Heart left ventricle (tissue), 16 donors: Measurements from ENCODE around the gene CFAP251. TPM values are rescaled to one million over a fixed set of nuclear protein-coding genes. Genes with fewer than 3 reads are reported as not detected.
"Not testable (repeated sequence)": the region's sequence is repeated elsewhere in the genome, so short reads cannot be mapped to it uniquely, and the experiment has no call there.

ENCODE experiments used
- ATAC-seq, 4 donors: fragments of 200-7000 bp; cut with Tn5 transposase; one replicate each; pipeline ENCODE4 v1.9.1; 2020 to 2022; ENCODE audit warnings: moderate library complexity in 4 of 4, mild to moderate bottlenecking in 3 of 4, moderate number of reproducible peaks in 1 of 4
- DNase-seq, 5 donors: peaks; one replicate each; pipeline ENCODE4 v3.0.0-alpha.2; 2020
- H3K27ac ChIP-seq, 12 donors: fragments of 200-600 bp; sonication (generic) in 4 of 12; one replicate each; pipeline versions ENCODE4 v1.5.0 to v1.8.0; 2016 to 2022; ENCODE audit warnings: mild to moderate bottlenecking in 2 of 12
- H3K27me3 ChIP-seq, 9 donors: fragments of 200-600 bp; sonication (generic) in 2 of 9; one replicate each; pipeline versions ENCODE4 v1.5.1 to v1.8.0; 2016 to 2022; ENCODE audit warnings: mild to moderate bottlenecking in 3 of 9
- H3K36me3 ChIP-seq, 9 donors: fragments of 200-600 bp; sonication (generic) in 2 of 9; one replicate each; pipeline versions ENCODE4 v1.5.0 to v1.8.0; 2018 to 2022; ENCODE audit warnings: mild to moderate bottlenecking in 2 of 9
- H3K4me1 ChIP-seq, 12 donors: fragments of 200-600 bp; sonication (generic) in 4 of 12; one replicate each; pipeline versions ENCODE4 v1.5.0 to v1.8.0; 2016 to 2022; ENCODE audit warnings: mild to moderate bottlenecking in 3 of 12
- H3K4me3 ChIP-seq, 12 donors: fragments of 200-600 bp; sonication (generic) in 4 of 12; one replicate each; pipeline versions ENCODE4 v1.5.0 to v1.8.0; 2017 to 2022; ENCODE audit warnings: mild to moderate bottlenecking in 9 of 12, moderate library complexity in 4 of 12
- H3K9me3 ChIP-seq, 12 donors: fragments of 200-600 bp; sonication (generic) in 4 of 12; one replicate each; pipeline versions ENCODE4 v1.5.0 to v1.8.0; 2016 to 2022; ENCODE audit warnings: mild to moderate bottlenecking in 1 of 12
- POLR2A ChIP-seq, 2 donors: fragments of 450-650 bp; IDR thresholded peaks; one replicate each; pipeline ENCODE4 v1.6.1; 2017; ENCODE audit warnings: antibody characterized with exemption in 2 of 2, mild to moderate bottlenecking in 2 of 2, moderate library complexity in 2 of 2
- WGBS, 4 donors: extraction: QIAGEN DNeasy Blood & Tissue Kit in 2 of 4; methylation state at CpG; one replicate each; pipeline versions ENCODE4 v1.1.5 to v1.1.7; 2013 to 2018; 5-methylcytosine and 5-hydroxymethylcytosine counted together
- intact Hi-C, 10 donors: fragments of 100-400 bp; cut with DNase I; formaldehyde crosslinking; loops; one replicate each; pipeline versions ENCODE4 v1.11.1 to v1.14.2; 2022
- long read RNA-seq, 3 donors: library from polyadenylated mRNA; unstranded; transcript quantifications; one replicate each; pipeline ENCODE4 v2.0.0, GENCODE V29; 2020 to 2021
- polyA plus RNA-seq, 2 donors: library from polyadenylated mRNA; stranded (reverse); fragments of 200-250 nt; gene quantifications; one replicate each; pipeline ENCODE4 v1.2.3, GENCODE V29; 2013
- total RNA-seq, 9 donors: library from RNA; depleted of rRNA in 2 of 9; stranded (reverse); fragments of >200 nt in 2 of 9; fragmentation: NEBNext Ultra II Directional in 3 of 9; extraction: Animal tissue kit (Norgen Biotek cat#: 25700) in 3 of 9; gene quantifications; one replicate each; pipeline versions ENCODE4 v1.1.0 to v1.2.4, GENCODE V29; 2016 to 2023
- TF ChIP-seq, protein P1 (sequence below), 12 donors: fragments of 200-600 bp; sonication (generic) in 4 of 12; IDR thresholded peaks; one replicate each; pipeline versions ENCODE4 v1.5.0 to v1.8.0; 2018 to 2022; ENCODE audit warnings: antibody characterized with exemption in 12 of 12, mild to moderate bottlenecking in 5 of 12
- donor health status: ischemic (EF 13 %, LVEDD 7.1; RV severe dilation, severe dysfunction).
- donor health status: healthy with polysubstance abuse.
- donor health status: DM: no; HTN: yes; CAD: no.
- donor health status: DM: no; HTN: no; CAD: no.
- donor health status: ischemic (EF 25% LVEDD 6.9; RV normal size, moderate dysfunction).
- donor health status: ischemic (EF 25% LVEDD 5.7; RV mildly dilated, moderate dysfunction).
- donor health status: healthy.
- donor health status: DM: yes; HTN: yes; CAD: no.
- donor health status: ischemic (EF 35%, LVEDD 5.7; RV mildly dilated, moderate dysfunction).
- donor health status: nonischemic (EF 11% LVEDD 7.7; RV severe dilation, severe dysfunction).
- donor health status: DM: yes; HTN: yes; CAD: no.
- donor health status: PGD.
- donor health status: ischemic (EF 29% LVEDD 5.4; RV normal size, mild dysfunction).
- donor health status: nonischemic (EF 23%, LVEDD 6.1; RV moderate dilation, normal function).

Gene CFAP251, protein sequence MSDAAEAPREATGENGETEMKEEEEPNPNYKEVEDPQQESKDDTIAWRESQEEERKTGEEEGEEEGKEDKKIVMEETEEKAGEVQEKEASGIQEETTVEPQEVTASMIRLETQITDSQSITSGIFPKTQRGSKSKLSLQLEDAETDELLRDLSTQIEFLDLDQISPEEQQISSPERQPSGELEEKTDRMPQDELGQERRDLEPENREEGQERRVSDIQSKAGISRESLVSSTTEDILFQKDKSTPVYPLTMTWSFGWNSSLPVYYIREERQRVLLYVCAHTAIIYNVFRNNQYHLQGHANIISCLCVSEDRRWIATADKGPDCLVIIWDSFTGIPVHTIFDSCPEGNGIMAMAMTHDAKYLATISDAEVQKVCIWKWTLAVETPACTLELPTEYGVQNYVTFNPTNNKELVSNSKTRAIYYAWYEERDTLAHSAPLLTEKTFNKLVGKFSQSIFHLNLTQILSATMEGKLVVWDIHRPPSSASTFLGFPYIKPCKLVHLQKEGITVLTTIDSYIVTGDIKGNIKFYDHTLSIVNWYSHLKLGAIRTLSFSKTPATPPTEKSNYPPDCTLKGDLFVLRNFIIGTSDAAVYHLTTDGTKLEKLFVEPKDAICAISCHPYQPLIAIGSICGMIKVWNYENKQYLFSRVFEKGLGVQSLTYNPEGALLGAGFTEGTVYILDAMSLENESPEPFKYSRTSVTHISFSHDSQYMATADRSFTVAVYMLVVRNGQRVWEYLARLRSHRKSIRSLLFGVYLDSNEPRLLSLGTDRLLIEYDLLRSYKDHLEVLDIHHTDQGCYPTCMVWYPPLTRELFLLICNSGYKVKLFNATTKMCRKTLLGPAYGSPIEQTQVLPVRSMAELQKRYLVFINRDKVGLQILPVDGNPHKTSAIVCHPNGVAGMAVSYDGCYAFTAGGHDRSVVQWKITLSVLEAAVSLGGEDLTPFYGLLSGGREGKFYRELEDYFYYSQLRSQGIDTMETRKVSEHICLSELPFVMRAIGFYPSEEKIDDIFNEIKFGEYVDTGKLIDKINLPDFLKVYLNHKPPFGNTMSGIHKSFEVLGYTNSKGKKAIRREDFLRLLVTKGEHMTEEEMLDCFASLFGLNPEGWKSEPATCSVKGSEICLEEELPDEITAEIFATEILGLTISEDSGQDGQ
- 1 to 10 TPM in 5 of 9 donors, under 1 TPM in 4; 0.60 to 8.0 (median 1.2) TPM for total RNA-seq
- polyA plus RNA-seq: 1 to 10 TPM; 1.4 to 2.2 TPM
- long read RNA-seq, donor 1: 0 reads
- long read RNA-seq, donor 2, partial matches to known transcripts: 0 of 1 reads
- long read RNA-seq, donor 2, other reads (novel, unspliced or antisense): 1 of 1 reads
- long read RNA-seq, donor 3: 0 reads

DNA sequence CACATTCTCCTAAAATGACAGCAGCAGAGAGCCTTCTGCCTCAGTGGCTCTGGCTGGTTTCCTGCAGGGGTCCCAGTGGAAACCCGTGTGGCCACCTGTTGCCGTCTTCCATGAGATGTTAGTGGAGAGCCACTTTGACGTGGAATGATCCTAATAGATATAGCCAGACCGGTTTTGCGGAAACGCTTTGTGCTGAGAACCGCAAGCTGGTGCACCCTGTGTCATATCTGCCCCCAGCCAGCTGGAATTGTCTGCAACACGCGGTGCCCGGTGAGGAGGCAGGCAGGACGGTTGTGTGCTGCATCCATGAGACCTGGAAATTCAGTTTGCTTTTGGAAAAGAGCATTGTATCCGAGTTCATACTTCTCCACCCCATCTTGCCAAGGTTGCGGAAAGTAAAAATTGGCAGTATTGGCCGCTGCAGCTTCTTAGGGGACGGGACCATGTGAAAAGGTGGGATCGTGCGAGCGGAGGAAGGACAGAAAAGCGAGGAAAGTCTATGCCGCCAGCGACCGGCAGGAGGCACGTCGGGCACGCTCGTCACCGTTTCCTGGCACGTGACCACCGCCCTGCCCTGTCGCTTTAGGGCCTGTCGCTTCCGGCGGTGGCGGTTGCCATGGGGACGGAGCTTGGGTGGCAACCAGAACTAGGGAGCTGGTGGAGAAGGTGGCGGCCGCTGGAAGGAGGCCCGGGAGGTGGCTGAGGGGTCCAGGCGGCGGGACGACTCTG is at the start of gene CFAP251:
TSS of gene CFAP251 (plus strand) at position 643 of the 729 bp plus-strand sequence. CDS start 2,714 bp downstream, outside the sequence.
- peak within 1 kb of the TSS in 7 of 12 donors; percentile 24 to 71 (median 47) for H3K27ac ChIP-seq
- peak; percentile 91 to 98 (median 97) for DNase-seq
- TF ChIP-seq, protein P1, sequence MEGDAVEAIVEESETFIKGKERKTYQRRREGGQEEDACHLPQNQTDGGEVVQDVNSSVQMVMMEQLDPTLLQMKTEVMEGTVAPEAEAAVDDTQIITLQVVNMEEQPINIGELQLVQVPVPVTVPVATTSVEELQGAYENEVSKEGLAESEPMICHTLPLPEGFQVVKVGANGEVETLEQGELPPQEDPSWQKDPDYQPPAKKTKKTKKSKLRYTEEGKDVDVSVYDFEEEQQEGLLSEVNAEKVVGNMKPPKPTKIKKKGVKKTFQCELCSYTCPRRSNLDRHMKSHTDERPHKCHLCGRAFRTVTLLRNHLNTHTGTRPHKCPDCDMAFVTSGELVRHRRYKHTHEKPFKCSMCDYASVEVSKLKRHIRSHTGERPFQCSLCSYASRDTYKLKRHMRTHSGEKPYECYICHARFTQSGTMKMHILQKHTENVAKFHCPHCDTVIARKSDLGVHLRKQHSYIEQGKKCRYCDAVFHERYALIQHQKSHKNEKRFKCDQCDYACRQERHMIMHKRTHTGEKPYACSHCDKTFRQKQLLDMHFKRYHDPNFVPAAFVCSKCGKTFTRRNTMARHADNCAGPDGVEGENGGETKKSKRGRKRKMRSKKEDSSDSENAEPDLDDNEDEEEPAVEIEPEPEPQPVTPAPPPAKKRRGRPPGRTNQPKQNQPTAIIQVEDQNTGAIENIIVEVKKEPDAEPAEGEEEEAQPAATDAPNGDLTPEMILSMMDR (IDR thresholded peaks at IDR 0.05): peak; percentile 15 to 85 (median 64)
- no peak for TF ChIP-seq POLR2A (IDR thresholded peaks at IDR 0.05)
- intact Hi-C loops: loop anchor here in 9 of 10 donors (2.0 to 10.0 kb wide), 8 partner anchors 104 to 287 kb away; partner anchors contain the start of genes BCL7A (in 4 of the 9) and B3GNT4 (in 1 of the 9)
- H3K4me3 ChIP-seq: peak within 1 kb of the TSS; percentile 3 to 62 (median 51)
- no peaks in the 10 kb centered on the region for H3K27me3 ChIP-seq
- H3K4me1 ChIP-seq: peaks cover 0 to 15% (median 6%) of the 10 kb centered on the region in 12 donors
- ATAC-seq: peak; percentile 93 to 98 (median 95)
- 14 to 25% (median 20%) methylated on average over 32 to 41 of the region's 41 CpGs for WGBS, 4 donors
- no peaks in the 10 kb centered on the region for H3K9me3 ChIP-seq
- H3K36me3 ChIP-seq: peaks cover 0 to 49% (median 46%) of the 10 kb centered on the region in 9 donors

DNA sequence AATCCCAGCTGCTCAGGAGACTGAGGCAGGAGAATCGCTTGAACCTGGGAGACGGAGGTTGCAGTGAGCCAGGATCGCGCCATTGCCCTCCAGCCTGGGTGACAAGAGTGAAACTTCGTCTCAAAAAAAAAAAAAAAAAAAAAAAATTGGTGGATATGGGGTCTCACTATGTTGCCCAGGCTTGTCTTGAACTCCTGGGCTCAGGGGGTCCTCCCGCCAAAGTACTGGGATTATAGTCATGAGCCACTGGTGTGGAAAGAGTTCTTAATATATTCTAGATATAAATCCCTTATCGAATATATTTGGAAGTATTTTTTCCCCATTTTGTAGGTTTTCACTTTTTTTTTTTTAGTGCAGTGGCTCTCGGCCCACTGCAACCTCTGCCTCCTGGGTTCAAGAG is 49.2 kb upstream of the CFAP251 start:
- H3K4me3 ChIP-seq, H3K36me3 ChIP-seq, H3K27me3 ChIP-seq, H3K4me1 ChIP-seq, ATAC-seq, H3K27ac ChIP-seq, H3K9me3 ChIP-seq, DNase-seq, intact Hi-C loops: not testable (repeated sequence)
- WGBS, 4 donors: 90 to 96% (median 95%) methylated on average over 8 of the region's 8 CpGs

GRCh38 chr12:121871467-121871866 is 46.9 kb upstream of the CFAP251 start:
- DNase-seq (no peak), ATAC-seq (no peak)
- no peak for TF ChIP-seq POLR2A (IDR thresholded peaks at IDR 0.05)
- TF ChIP-seq, protein P1 (IDR thresholded peaks at IDR 0.05): no peak
- no peaks in the 10 kb centered on the region for H3K9me3 ChIP-seq
- H3K27me3 ChIP-seq: no peaks in the 10 kb centered on the region
- intact Hi-C loops: no loop called here
- peaks cover 0 to 7% (median 0%) of the 10 kb centered on the region in 12 donors for H3K4me1 ChIP-seq
- H3K36me3 ChIP-seq: no peaks in the 10 kb centered on the region
- H3K4me3 ChIP-seq: no peak overlapping the region
- H3K27ac ChIP-seq: no peak overlapping the region
- 59 to 76% (median 70%) methylated on average over 2 to 3 of the region's 3 CpGs for WGBS, 4 donors
